GM23338 (cell line): Measurements from ENCODE around the gene FGFR2. TPM values are rescaled to one million over a fixed set of nuclear protein-coding genes. Genes with fewer than 3 reads are reported as not detected.

ENCODE experiments used
- ATAC-seq: fragments of 200-7000 bp; cut with Tn5 transposase; 3 replicates; pipeline ENCODE4 v1.9.1; 2020
- DNase-seq: peaks from one replicate; pipeline ENCODE4 v3.0.0-alpha.2; 2015; ENCODE audit warnings: low spot score
- H2AFZ ChIP-seq: fragments of 200-600 bp; sonication (generic); 2 replicates; pipeline ENCODE4 v1.8.0; 2016; ENCODE audit warnings: antibody characterized with exemption, mild to moderate bottlenecking, moderate library complexity
- H3F3A ChIP-seq: fragments of 200-600 bp; sonication (generic); replicated peaks from 2 replicates; pipeline ENCODE4 v1.8.0; 2017; ENCODE audit warnings: antibody characterized with exemption, mixed run types, low read depth
- H3K27ac ChIP-seq: fragments of 200-600 bp; sonication (generic); 2 replicates; pipeline ENCODE4 v1.6.1; 2016; ENCODE audit warnings: low read depth
- H3K27me3 ChIP-seq: fragments of 200-600 bp; sonication (generic); 2 replicates; pipeline ENCODE4 v1.8.0; 2016; ENCODE audit warnings: mild to moderate bottlenecking, mixed run types, moderate library complexity; ENCODE audit not compliant: insufficient read depth
- H3K36me3 ChIP-seq: fragments of 200-600 bp; sonication (generic); 2 replicates; pipeline ENCODE4 v1.8.0; 2016; ENCODE audit warnings: mild to moderate bottlenecking; ENCODE audit not compliant: insufficient read depth
- H3K4me1 ChIP-seq: fragments of 200-600 bp; sonication (generic); 2 replicates; pipeline ENCODE4 v1.8.0; 2016; ENCODE audit warnings: mild to moderate bottlenecking, moderate library complexity; ENCODE audit not compliant: insufficient read depth
- H3K4me2 ChIP-seq: fragments of 200-600 bp; sonication (generic); 2 replicates; pipeline ENCODE4 v1.7.1; 2017; ENCODE audit warnings: mixed run types
- H3K4me3 ChIP-seq: fragments of 200-600 bp; sonication (generic); 2 replicates; pipeline ENCODE4 v1.6.1; 2016; ENCODE audit warnings: mixed run types
- H3K79me2 ChIP-seq: fragments of 200-600 bp; sonication (generic); replicated peaks from 2 replicates; pipeline ENCODE4 v1.8.0; 2017; ENCODE audit warnings: mild to moderate bottlenecking; ENCODE audit not compliant: insufficient read depth
- H3K9me2 ChIP-seq: fragments of 200-600 bp; sonication (generic); 2 replicates; pipeline ENCODE4 v1.8.0; 2017; ENCODE audit not compliant: insufficient read depth
- H4K20me1 ChIP-seq: fragments of 200-600 bp; sonication (generic); replicated peaks from 2 replicates; pipeline ENCODE4 v1.8.0; 2017; ENCODE audit warnings: mild to moderate bottlenecking; ENCODE audit not compliant: insufficient read depth
- H3K27ac Mint-ChIP-seq: 2 replicates; pipeline ENCODE4 v1.8.0; 2020; ENCODE audit warnings: inconsistent platforms, mild to moderate bottlenecking, moderate library complexity, mixed read lengths
- H3K27me3 Mint-ChIP-seq: 3 replicates; pipeline ENCODE4 v1.8.0; 2022; ENCODE audit warnings: low read depth, mild to moderate bottlenecking, moderate library complexity, mixed read lengths, inconsistent platforms; ENCODE audit not compliant: insufficient read depth, poor library complexity
- H3K36me3 Mint-ChIP-seq: 3 replicates; pipeline ENCODE4 v1.8.0; 2021; ENCODE audit warnings: low read depth, mild to moderate bottlenecking, inconsistent platforms, moderate library complexity, mixed read lengths
- H3K4me1 Mint-ChIP-seq: 3 replicates; pipeline ENCODE4 v1.8.0; 2020; ENCODE audit warnings: mild to moderate bottlenecking, inconsistent platforms, mixed read lengths
- H3K4me3 Mint-ChIP-seq: 3 replicates; pipeline ENCODE4 v1.8.0; 2021; ENCODE audit warnings: moderate library complexity, mild to moderate bottlenecking, inconsistent platforms, mixed read lengths
- H3K9me3 Mint-ChIP-seq: 3 replicates; pipeline ENCODE4 v1.8.0; 2020; ENCODE audit warnings: moderate library complexity, mild to moderate bottlenecking, inconsistent platforms, mixed read lengths
- CREB1 ChIP-seq: fragments of 250-450 bp; sonication (Bioruptor Pico); IDR thresholded peaks from 2 replicates; pipeline ENCODE4 v1.5.0; 2020; ENCODE audit warnings: low read depth, mild to moderate bottlenecking, moderate library complexity
- EZH2phosphoT487 ChIP-seq: fragments of 200-600 bp; sonication (generic); IDR thresholded peaks from one replicate; pipeline ENCODE4 v1.8.1; 2018; ENCODE audit warnings: antibody characterized with exemption; ENCODE audit not compliant: unreplicated experiment
- NANOG ChIP-seq: IDR thresholded peaks from 2 replicates; pipeline ENCODE4 v1.6.1; 2016; ENCODE audit warnings: antibody characterized with exemption, borderline replicate concordance
- POLR2AphosphoS5 ChIP-seq: IDR thresholded peaks from 2 replicates; pipeline ENCODE4 v1.6.1; 2016; ENCODE audit warnings: antibody characterized with exemption, low read depth
- STAT1 ChIP-seq: IDR thresholded peaks from one replicate; pipeline ENCODE4 v1.6.1; 2016; ENCODE audit warnings: antibody characterized with exemption; ENCODE audit not compliant: unreplicated experiment
- ZNF331 ChIP-seq: fragments of 250-450 bp; sonication (Bioruptor Pico); IDR thresholded peaks from 2 replicates; pipeline ENCODE4 v1.5.0; 2020; ENCODE audit warnings: low read depth, mild to moderate bottlenecking, moderate library complexity
- polyA plus RNA-seq: library from polyadenylated mRNA; unstranded; fragments of >200 nt; fragmentation: Nextera tagmentation; extraction: Ambion mirVana; gene quantifications from 2 replicates; pipeline ENCODE4 v1.2.1, GENCODE V29; 2016
- total RNA-seq: library from RNA; depleted of rRNA; stranded (reverse); fragments of >200 nt; shearing (Covaris generic); gene quantifications from 2 replicates; pipeline ENCODE4 v1.2.3, GENCODE V29; 2014
- TF ChIP-seq, protein P1 (sequence below), 2 experiments: fragments of 200-600 bp in 1 of 2; sonication (generic) in 1 of 2; conservative IDR thresholded peaks; 2 replicates each; pipeline versions ENCODE4 v1.5.1 to v1.6.1; 2016 to 2017; ENCODE audit warnings: antibody characterized with exemption in 2 of 2, low read depth in 2 of 2, mild to moderate bottlenecking in 2 of 2, moderate library complexity in 1 of 2
- TF ChIP-seq, protein P2 (sequence below): IDR thresholded peaks from one replicate; pipeline ENCODE4 v1.6.1; 2018; ENCODE audit warnings: antibody characterized with exemption; ENCODE audit not compliant: unreplicated experiment
- TF ChIP-seq, protein P3 (sequence below): IDR thresholded peaks from 2 replicates; pipeline ENCODE4 v1.6.1; 2016; ENCODE audit warnings: antibody characterized with exemption

FGFR2 gene
- total and polyA plus RNA-seq, 2 experiments from 2014 or later = 31.1 to 106 TPM

DNA sequence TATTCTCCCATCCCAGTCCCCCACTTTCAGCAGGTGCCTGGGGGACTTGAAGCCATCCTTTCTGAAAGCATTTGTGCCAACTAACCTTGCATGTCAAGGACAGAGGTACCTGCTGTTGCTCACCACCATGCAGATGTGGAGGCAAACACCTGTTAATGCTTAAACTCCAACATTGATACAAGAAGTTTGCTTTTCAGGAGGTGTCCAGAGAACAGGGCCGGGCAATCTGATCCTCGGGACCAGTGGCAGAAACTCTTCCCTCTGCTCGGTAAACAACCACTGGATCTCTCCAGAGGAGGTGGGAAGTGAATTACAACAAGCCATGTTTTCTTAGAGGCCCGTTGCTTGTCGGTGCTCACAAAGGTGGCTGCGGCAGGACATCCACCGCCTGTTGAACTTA lies 54.7 kb downstream of the FGFR2 start (continued):
- TF ChIP-seq, protein P1, sequence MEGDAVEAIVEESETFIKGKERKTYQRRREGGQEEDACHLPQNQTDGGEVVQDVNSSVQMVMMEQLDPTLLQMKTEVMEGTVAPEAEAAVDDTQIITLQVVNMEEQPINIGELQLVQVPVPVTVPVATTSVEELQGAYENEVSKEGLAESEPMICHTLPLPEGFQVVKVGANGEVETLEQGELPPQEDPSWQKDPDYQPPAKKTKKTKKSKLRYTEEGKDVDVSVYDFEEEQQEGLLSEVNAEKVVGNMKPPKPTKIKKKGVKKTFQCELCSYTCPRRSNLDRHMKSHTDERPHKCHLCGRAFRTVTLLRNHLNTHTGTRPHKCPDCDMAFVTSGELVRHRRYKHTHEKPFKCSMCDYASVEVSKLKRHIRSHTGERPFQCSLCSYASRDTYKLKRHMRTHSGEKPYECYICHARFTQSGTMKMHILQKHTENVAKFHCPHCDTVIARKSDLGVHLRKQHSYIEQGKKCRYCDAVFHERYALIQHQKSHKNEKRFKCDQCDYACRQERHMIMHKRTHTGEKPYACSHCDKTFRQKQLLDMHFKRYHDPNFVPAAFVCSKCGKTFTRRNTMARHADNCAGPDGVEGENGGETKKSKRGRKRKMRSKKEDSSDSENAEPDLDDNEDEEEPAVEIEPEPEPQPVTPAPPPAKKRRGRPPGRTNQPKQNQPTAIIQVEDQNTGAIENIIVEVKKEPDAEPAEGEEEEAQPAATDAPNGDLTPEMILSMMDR (conservative IDR thresholded peaks at IDR 0.05; ENCODE audit: low read depth in 2 of 2) = no peak
- TF ChIP-seq STAT1 (no peak), POLR2AphosphoS5 (no peak), NANOG (no peak), CREB1 (CRISPR knock-in tag) (no peak)
- TF ChIP-seq, protein P2, sequence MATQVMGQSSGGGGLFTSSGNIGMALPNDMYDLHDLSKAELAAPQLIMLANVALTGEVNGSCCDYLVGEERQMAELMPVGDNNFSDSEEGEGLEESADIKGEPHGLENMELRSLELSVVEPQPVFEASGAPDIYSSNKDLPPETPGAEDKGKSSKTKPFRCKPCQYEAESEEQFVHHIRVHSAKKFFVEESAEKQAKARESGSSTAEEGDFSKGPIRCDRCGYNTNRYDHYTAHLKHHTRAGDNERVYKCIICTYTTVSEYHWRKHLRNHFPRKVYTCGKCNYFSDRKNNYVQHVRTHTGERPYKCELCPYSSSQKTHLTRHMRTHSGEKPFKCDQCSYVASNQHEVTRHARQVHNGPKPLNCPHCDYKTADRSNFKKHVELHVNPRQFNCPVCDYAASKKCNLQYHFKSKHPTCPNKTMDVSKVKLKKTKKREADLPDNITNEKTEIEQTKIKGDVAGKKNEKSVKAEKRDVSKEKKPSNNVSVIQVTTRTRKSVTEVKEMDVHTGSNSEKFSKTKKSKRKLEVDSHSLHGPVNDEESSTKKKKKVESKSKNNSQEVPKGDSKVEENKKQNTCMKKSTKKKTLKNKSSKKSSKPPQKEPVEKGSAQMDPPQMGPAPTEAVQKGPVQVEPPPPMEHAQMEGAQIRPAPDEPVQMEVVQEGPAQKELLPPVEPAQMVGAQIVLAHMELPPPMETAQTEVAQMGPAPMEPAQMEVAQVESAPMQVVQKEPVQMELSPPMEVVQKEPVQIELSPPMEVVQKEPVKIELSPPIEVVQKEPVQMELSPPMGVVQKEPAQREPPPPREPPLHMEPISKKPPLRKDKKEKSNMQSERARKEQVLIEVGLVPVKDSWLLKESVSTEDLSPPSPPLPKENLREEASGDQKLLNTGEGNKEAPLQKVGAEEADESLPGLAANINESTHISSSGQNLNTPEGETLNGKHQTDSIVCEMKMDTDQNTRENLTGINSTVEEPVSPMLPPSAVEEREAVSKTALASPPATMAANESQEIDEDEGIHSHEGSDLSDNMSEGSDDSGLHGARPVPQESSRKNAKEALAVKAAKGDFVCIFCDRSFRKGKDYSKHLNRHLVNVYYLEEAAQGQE = no peak
- TF ChIP-seq, protein P3, sequence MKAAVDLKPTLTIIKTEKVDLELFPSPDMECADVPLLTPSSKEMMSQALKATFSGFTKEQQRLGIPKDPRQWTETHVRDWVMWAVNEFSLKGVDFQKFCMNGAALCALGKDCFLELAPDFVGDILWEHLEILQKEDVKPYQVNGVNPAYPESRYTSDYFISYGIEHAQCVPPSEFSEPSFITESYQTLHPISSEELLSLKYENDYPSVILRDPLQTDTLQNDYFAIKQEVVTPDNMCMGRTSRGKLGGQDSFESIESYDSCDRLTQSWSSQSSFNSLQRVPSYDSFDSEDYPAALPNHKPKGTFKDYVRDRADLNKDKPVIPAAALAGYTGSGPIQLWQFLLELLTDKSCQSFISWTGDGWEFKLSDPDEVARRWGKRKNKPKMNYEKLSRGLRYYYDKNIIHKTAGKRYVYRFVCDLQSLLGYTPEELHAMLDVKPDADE = no peak

DNA sequence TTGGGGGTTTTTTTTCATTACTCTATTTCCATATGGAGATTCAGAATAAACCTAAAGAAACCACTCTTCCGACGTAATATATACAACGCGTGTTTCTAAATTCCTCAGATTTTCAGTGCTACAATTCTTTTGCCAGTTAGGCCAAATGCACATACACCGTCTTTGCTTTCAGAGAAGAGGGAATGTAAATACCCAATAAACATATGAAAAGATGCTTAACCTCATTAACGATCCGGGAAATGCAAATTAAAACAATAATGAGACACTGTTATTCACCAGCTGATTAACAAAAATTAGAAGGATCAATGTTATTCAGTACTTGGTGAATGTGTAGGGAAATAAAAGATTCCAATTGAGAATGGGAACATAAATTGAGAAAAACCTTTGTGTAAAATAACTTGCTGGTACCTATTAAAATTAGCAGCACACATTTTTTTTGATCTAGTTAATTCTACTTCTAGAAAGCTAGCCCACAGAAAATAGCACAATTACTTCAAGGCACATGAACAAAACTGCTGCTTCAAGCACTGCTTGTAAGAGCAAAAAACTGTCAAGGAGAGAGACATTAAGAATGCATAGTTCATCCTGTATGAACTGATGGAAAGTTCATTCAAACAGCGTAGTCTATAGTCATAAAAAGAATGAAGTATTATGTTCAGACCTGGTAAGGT lies 56.7 kb downstream of the FGFR2 start:
- Histone ChIP-seq H3K4me2 (peak overlapping the region; percentile 24), H3K27ac (peak overlapping the region; percentile 91), H4K20me1 (no peaks in the 10 kb centered on the region), H3K9me2 (no peaks in the 10 kb centered on the region), H3K4me1 (peaks cover 52% of the 10 kb centered on the region), H3K79me2 (peaks cover 75% of the 10 kb centered on the region), H3K27me3 (no peaks in the 10 kb centered on the region), H3K4me3 (peak overlapping the region; percentile 17), H2AFZ (no peak overlapping the region), H3F3A (peaks cover 7% of the 10 kb centered on the region; the same call in 1 of the 2 replicates), H3K36me3 (peaks cover 14% of the 10 kb centered on the region)
- H3K4me1 Mint-ChIP-seq = peaks cover 81% of the 10 kb centered on the region
- H3K27ac Mint-ChIP-seq = peak overlapping the region; percentile 91
- peak; percentile 9; the same call in 2 of the 3 replicates for ATAC-seq
- DNase-seq = peak; percentile 41
- H3K27me3 Mint-ChIP-seq = peaks cover 9% of the 10 kb centered on the region
- peaks cover 67% of the 10 kb centered on the region for H3K36me3 Mint-ChIP-seq
- H3K9me3 Mint-ChIP-seq = peaks cover 4% of the 10 kb centered on the region; the same call in 1 of the 3 replicates
- peak overlapping the region; percentile 59 for H3K4me3 Mint-ChIP-seq
- TF ChIP-seq EZH2phosphoT487 (no peak), CREB1 (CRISPR knock-in tag) (no peak), NANOG (peak; percentile 95), ZNF331 (CRISPR knock-in tag) (no peak)
- TF ChIP-seq, protein P1 (conservative IDR thresholded peaks at IDR 0.05; ENCODE audit: low read depth in 2 of 2) = no peak
- TF ChIP-seq, protein P2 = no peak
